ENCODE results near the gene ZYX. TPM values are rescaled to one million over a fixed set of nuclear protein-coding genes. Genes with fewer than 3 reads are reported as not detected.
A peak's percentile ranks its signal among the peaks of the same experiment; 100 is the strongest.

Gene ZYX
- total RNA-seq, 6 experiments from 2014 or later = 29.7 to 129 (median 43.6) TPM

GRCh38 chr7:143351574-143351973 is 29.6 kb upstream of the ZYX start:
- intact Hi-C loops (cut with DNase I) = no loop called here
- DNase-seq (no peak), ATAC-seq (no peak)
- no peaks in the 10 kb centered on the region for H3K9me3 ChIP-seq
- H3K4me3 ChIP-seq = no peak overlapping the region
- H3K27me3 ChIP-seq = no peaks in the 10 kb centered on the region
- WGBS (ENCODE audit: insufficient coverage, low coverage, low lambda C conversion rate, missing lambda C conversion rate) = 98% methylated on average over 5 of the region's 9 CpGs
- no peak overlapping the region for H3K27ac ChIP-seq
- H3K36me3 ChIP-seq = no peaks in the 10 kb centered on the region
- TF ChIP-seq CTCF (IDR thresholded peaks at IDR 0.05) (no peak), POLR2A (IDR thresholded peaks at IDR 0.05) (no peak)
- peaks cover 0 to 11% (median 2%) of the 10 kb centered on the region in 4 donors for H3K4me1 ChIP-seq

GRCh38 chr7:143352531-143353002 is 28.6 kb upstream of the ZYX start:
- 13% methylated on average over 3 of the region's 11 CpGs for WGBS (ENCODE audit: insufficient coverage, low coverage, low lambda C conversion rate, missing lambda C conversion rate)
- intact Hi-C loops (cut with DNase I) = no loop called here
- Histone ChIP-seq H3K4me1 (peaks cover 0 to 11% (median 2%) of the 10 kb centered on the region in 4 donors), H3K27me3 (no peaks in the 10 kb centered on the region), H3K27ac (no peak overlapping the region), H3K9me3 (no peaks in the 10 kb centered on the region), H3K36me3 (no peaks in the 10 kb centered on the region), H3K4me3 (peak overlapping the region in 1 of 3 donors; percentile 17)
- TF ChIP-seq POLR2A (IDR thresholded peaks at IDR 0.05) (no peak), CTCF (IDR thresholded peaks at IDR 0.05) (no peak)
- ATAC-seq (peak; percentile 89 to 97 (median 93)), DNase-seq (peak in 2 of 3 donors; percentile 71)

- no peak overlapping the region for H3K27ac ChIP-seq
- H3K36me3 ChIP-seq = no peaks in the 10 kb centered on the region
- intact Hi-C loops (cut with DNase I) = no loop called here
- ATAC-seq (no peak), DNase-seq (no peak)
- TF ChIP-seq CTCF (IDR thresholded peaks at IDR 0.05) (no peak), POLR2A (IDR thresholded peaks at IDR 0.05) (no peak)
- no peak overlapping the region for H3K4me3 ChIP-seq
- no peaks in the 10 kb centered on the region for H3K9me3 ChIP-seq
- peaks cover 0 to 11% (median 2%) of the 10 kb centered on the region in 4 donors for H3K4me1 ChIP-seq
- WGBS (ENCODE audit: insufficient coverage, low coverage, low lambda C conversion rate, missing lambda C conversion rate) = 77% methylated on average over 3 of the region's 8 CpGs
- H3K27me3 ChIP-seq = no peaks in the 10 kb centered on the region
These were observed 26.8 kb upstream of the ZYX start for GRCh38 chr7:143354376-143354775.

GRCh38 chr7:143354965-143355364 is 26.2 kb upstream of the ZYX start:
- 100% methylated on average over 3 of the region's 8 CpGs for WGBS (ENCODE audit: insufficient coverage, low coverage, low lambda C conversion rate, missing lambda C conversion rate)
- Histone ChIP-seq H3K27ac (no peak overlapping the region), H3K9me3 (no peaks in the 10 kb centered on the region), H3K4me1 (peaks cover 0 to 11% (median 2%) of the 10 kb centered on the region in 4 donors), H3K4me3 (no peak overlapping the region), H3K36me3 (no peaks in the 10 kb centered on the region), H3K27me3 (no peaks in the 10 kb centered on the region)
- no peak for DNase-seq
- TF ChIP-seq CTCF (IDR thresholded peaks at IDR 0.05) = no peak
- TF ChIP-seq POLR2A (IDR thresholded peaks at IDR 0.05) = no peak
- intact Hi-C loops (cut with DNase I) = no loop called here
- no peak for ATAC-seq

All from right lobe of liver (tissue), 6 donors.